Superior temporal gyrus (tissue), 1 donor: ENCODE results near the gene PRSS35.
"Not testable (repeated sequence)": the region's sequence is repeated elsewhere in the genome, so short reads cannot be mapped to it uniquely, and the experiment has no call there.

Experiments used
- DNase-seq: peaks from one replicate; pipeline ENCODE4 v3.0.0-alpha.2; 2016; ENCODE audit errors: extremely low spot score

Gene PRSS35

GRCh38 chr6:83511901-83512681 lies at the start of gene PRSS35:
PRSS35 (plus strand) TSS chr6:83512534; CDS start chr6:83523442, 10,908 bp downstream.
- no peak for DNase-seq

GRCh38 chr6:83463886-83464285 lies 48.4 kb upstream of the PRSS35 start:
- DNase-seq = no peak

GRCh38 chr6:83464381-83465140 lies 47.8 kb upstream of the PRSS35 start:
- no peak for DNase-seq

GRCh38 chr6:83466328-83466727 lies 46.0 kb upstream of the PRSS35 start:
- DNase-seq = no peak

- peak; percentile 22 for DNase-seq
These were observed 44.7 kb upstream of the PRSS35 start for GRCh38 chr6:83467620-83468036.

- DNase-seq = no peak
These were observed 42.3 kb upstream of the PRSS35 start for GRCh38 chr6:83470001-83470400.

GRCh38 chr6:83470587-83470986 lies 41.7 kb upstream of the PRSS35 start:
- no peak for DNase-seq

- no peak for DNase-seq
These were observed 39.6 kb upstream of the PRSS35 start for GRCh38 chr6:83472767-83473166.

- no peak for DNase-seq
These were observed 38.0 kb upstream of the PRSS35 start for GRCh38 chr6:83474309-83474708.

- DNase-seq = no peak
These were observed 35.4 kb upstream of the PRSS35 start for GRCh38 chr6:83476971-83477370.

GRCh38 chr6:83479389-83479788 lies 32.9 kb upstream of the PRSS35 start:
- no peak for DNase-seq

GRCh38 chr6:83480470-83480869 lies 31.9 kb upstream of the PRSS35 start:
- no peak for DNase-seq

- DNase-seq = not testable (repeated sequence)
These were observed 30.4 kb upstream of the PRSS35 start for GRCh38 chr6:83481938-83482337.

GRCh38 chr6:83488448-83488847 lies 23.9 kb upstream of the PRSS35 start:
- DNase-seq = no peak

- no peak for DNase-seq
These were observed 23.5 kb upstream of the PRSS35 start for GRCh38 chr6:83488861-83489260.

- DNase-seq = no peak
These were observed 22.0 kb upstream of the PRSS35 start for GRCh38 chr6:83490217-83490807.

- DNase-seq = no peak
These were observed 7.0 kb upstream of the PRSS35 start for GRCh38 chr6:83505356-83505755.

- DNase-seq = no peak
These were observed 2.9 kb upstream of the PRSS35 start for GRCh38 chr6:83509441-83509840.

GRCh38 chr6:83510791-83511190 lies 1.5 kb upstream of the PRSS35 start:
- DNase-seq = no peak

- DNase-seq = no peak
These were observed 1.1 kb upstream of the PRSS35 start for GRCh38 chr6:83511266-83511665.

- DNase-seq = no peak
These were observed 2.1 kb downstream of the PRSS35 start for GRCh38 chr6:83514466-83514865.

GRCh38 chr6:83514866-83515466 lies 2.6 kb downstream of the PRSS35 start:
- DNase-seq = peak; percentile 91
